Astrocyte (in vitro differentiated cells and primary cell): ENCODE results near the gene PRRC2B. TPM values are rescaled to one million over a fixed set of nuclear protein-coding genes. Genes with fewer than 3 reads are reported as not detected.

Experiments
- DNase-seq: peaks from one replicate; pipeline ENCODE4 v3.0.0-alpha.2; 2010; ENCODE audit warnings: low read depth
- FAIRE-seq: peaks from 2 replicates; lab custom pipeline; 2011; peaks lifted over from hg19 to GRCh38; lab: Jason Lieb, UNC
- H2AFZ ChIP-seq: 2 replicates; pipeline ENCODE4 v1.6.0; 2012; ENCODE audit warnings: low read depth, low read length, inconsistent platforms
- H3K27ac ChIP-seq: 2 replicates; pipeline ENCODE4 v1.5.1; 2011; ENCODE audit warnings: low read depth, low read length, inconsistent platforms
- H3K27me3 ChIP-seq: 2 replicates; pipeline ENCODE4 v1.6.0; 2011; ENCODE audit warnings: low read length, inconsistent platforms; ENCODE audit not compliant: insufficient read depth
- H3K36me3 ChIP-seq: 2 replicates; pipeline ENCODE4 v1.5.1; 2011; ENCODE audit warnings: low read length, inconsistent platforms; ENCODE audit not compliant: insufficient read depth
- H3K4me1 ChIP-seq: 2 replicates; pipeline ENCODE4 v1.5.1; 2011; ENCODE audit warnings: low read length, inconsistent platforms; ENCODE audit not compliant: insufficient read depth
- H3K4me2 ChIP-seq: 2 replicates; pipeline ENCODE4 v1.6.0; 2012; ENCODE audit warnings: low read length, inconsistent platforms
- H3K4me3 ChIP-seq: 2 replicates; pipeline ENCODE4 v1.5.1; 2011; ENCODE audit warnings: low read depth, mild to moderate bottlenecking, low read length, inconsistent platforms; ENCODE audit not compliant: insufficient read depth
- H3K79me2 ChIP-seq: 2 replicates; pipeline ENCODE4 v1.6.0; 2012; ENCODE audit warnings: mild to moderate bottlenecking, low read length, inconsistent platforms; ENCODE audit not compliant: insufficient read depth
- H3K9ac ChIP-seq: 2 replicates; pipeline ENCODE4 v1.6.0; 2012; ENCODE audit warnings: mild to moderate bottlenecking, low read length, inconsistent platforms
- H3K9me3 ChIP-seq: 2 replicates; pipeline ENCODE4 v1.5.1; 2012; ENCODE audit warnings: low read depth, mild to moderate bottlenecking, low read length, inconsistent platforms; ENCODE audit not compliant: insufficient read depth
- H4K20me1 ChIP-seq: 2 replicates; pipeline ENCODE4 v1.6.0; 2012; ENCODE audit warnings: low read length, inconsistent platforms; ENCODE audit not compliant: insufficient read depth
- H3K27ac Mint-ChIP-seq: one replicate; pipeline ENCODE4 v1.8.0; 2021; ENCODE audit warnings: mild to moderate bottlenecking, mixed read lengths; ENCODE audit not compliant: unreplicated experiment
- H3K27me3 Mint-ChIP-seq: one replicate; pipeline ENCODE4 v1.8.0; 2021; ENCODE audit warnings: low read depth, mixed read lengths; ENCODE audit not compliant: unreplicated experiment
- H3K36me3 Mint-ChIP-seq: one replicate; pipeline ENCODE4 v1.8.0; 2021; ENCODE audit warnings: low read depth, mixed read lengths; ENCODE audit not compliant: unreplicated experiment
- H3K4me1 Mint-ChIP-seq: one replicate; pipeline ENCODE4 v1.8.0; 2021; ENCODE audit warnings: low read depth, mixed read lengths; ENCODE audit not compliant: unreplicated experiment
- H3K4me3 Mint-ChIP-seq: one replicate; pipeline ENCODE4 v1.8.0; 2021; ENCODE audit warnings: mild to moderate bottlenecking, moderate library complexity, mixed read lengths; ENCODE audit not compliant: unreplicated experiment
- H3K9me3 Mint-ChIP-seq: one replicate; pipeline ENCODE4 v1.8.0; 2021; ENCODE audit warnings: mild to moderate bottlenecking, mixed read lengths; ENCODE audit not compliant: unreplicated experiment
- CTCF ChIP-seq: IDR thresholded peaks from 2 replicates; pipeline ENCODE4 v1.5.1; 2011; ENCODE audit warnings: low read depth, mild to moderate bottlenecking, inconsistent platforms, low read length, moderate library complexity; ENCODE audit not compliant: insufficient read depth
- EZH2 ChIP-seq: IDR thresholded peaks from 2 replicates; pipeline ENCODE4 v1.6.1; 2012; ENCODE audit warnings: mild to moderate bottlenecking, low read length, inconsistent platforms; ENCODE audit not compliant: insufficient read depth
- total RNA-seq: library from RNA; stranded (reverse); gene quantifications from 2 replicates; pipeline ENCODE4 v1.2.1, GENCODE V29; 2021

PRRC2B gene
- total RNA-seq, 1 donor from 2014 or later = 292 TPM

- Mint-ChIP-seq H3K4me1 (peaks cover 36% of the 10 kb centered on the region), H3K4me3 (no peak overlapping the region), H3K9me3 (no peaks in the 10 kb centered on the region), H3K27ac (peak overlapping the region; percentile 64), H3K27me3 (no peaks in the 10 kb centered on the region), H3K36me3 (peaks cover 5% of the 10 kb centered on the region)
- Histone ChIP-seq H3K9ac (no peak overlapping the region), H3K79me2 (peaks cover 98% of the 10 kb centered on the region), H3K4me3 (no peak overlapping the region), H3K27ac (no peak overlapping the region), H3K36me3 (peaks cover 4% of the 10 kb centered on the region), H3K27me3 (no peaks in the 10 kb centered on the region), H4K20me1 (peaks cover 94% of the 10 kb centered on the region), H3K4me2 (no peak overlapping the region), H2AFZ (no peak overlapping the region), H3K4me1 (peaks cover 24% of the 10 kb centered on the region), H3K9me3 (no peaks in the 10 kb centered on the region)
- FAIRE-seq = no peak
- no peak for DNase-seq
- no peak for TF ChIP-seq CTCF
- TF ChIP-seq EZH2 = no peak
Measured at GRCh38 chr9:131426545-131426944, 32.7 kb downstream of the PRRC2B start.

DNA sequence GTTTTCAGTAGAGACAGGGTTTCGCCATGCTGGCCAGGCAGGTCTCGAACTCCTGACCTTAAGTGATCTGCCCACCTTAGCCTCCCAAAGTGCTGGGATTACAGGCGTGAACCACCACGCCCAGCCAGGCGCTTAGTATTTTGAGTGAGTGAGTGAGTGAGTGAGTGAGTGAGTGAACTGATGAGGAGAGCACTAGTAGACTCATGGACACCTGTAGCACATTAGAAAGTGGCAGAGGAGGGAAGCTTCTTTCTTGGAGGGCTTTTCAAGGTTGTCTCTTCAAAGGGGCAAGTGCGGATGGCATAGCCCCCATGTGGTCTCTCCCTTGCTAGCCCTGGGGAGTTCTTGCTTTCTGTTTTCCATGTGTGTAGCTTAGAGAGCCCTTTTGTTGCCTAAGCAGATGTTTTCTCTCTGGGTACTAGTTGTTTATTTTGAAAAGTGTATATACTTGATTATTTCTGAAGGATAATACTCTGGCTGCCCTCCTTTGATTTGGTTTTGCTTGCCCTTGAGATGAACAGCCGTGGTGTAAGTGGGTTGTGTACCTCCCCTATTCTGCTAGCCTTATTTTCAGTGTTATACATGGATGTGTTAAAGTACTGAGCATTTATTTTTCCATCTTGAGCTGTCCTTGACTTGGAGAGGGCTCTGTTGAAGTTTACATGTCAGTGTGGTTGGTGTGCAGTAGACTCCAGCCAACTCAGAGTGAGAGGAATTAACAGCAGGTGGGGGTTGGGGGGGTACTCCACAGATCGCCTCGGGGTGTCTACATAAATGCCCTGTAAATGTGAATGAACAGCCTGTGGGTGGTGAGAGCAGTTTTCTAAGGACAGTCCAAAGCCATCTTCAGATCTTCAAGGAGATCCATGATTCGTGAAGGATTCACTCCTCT, 35.5 kb downstream of the PRRC2B start:
- Mint-ChIP-seq H3K4me3 (peak overlapping the region; percentile 34), H3K36me3 (peaks cover 10% of the 10 kb centered on the region), H3K9me3 (no peaks in the 10 kb centered on the region), H3K27ac (peak overlapping the region; percentile 86), H3K4me1 (peaks cover 41% of the 10 kb centered on the region), H3K27me3 (no peaks in the 10 kb centered on the region)
- H3K27ac ChIP-seq = no peak overlapping the region
- H3K4me2 ChIP-seq = no peak overlapping the region
- FAIRE-seq = no peak
- H3K4me1 ChIP-seq = peaks cover 22% of the 10 kb centered on the region
- TF ChIP-seq CTCF (no peak), EZH2 (no peak)
- no peak overlapping the region for H2AFZ ChIP-seq
- peaks cover 93% of the 10 kb centered on the region for H4K20me1 ChIP-seq
- H3K79me2 ChIP-seq = peaks cover 97% of the 10 kb centered on the region
- no peak overlapping the region for H3K9ac ChIP-seq
- no peaks in the 10 kb centered on the region for H3K27me3 ChIP-seq
- no peak overlapping the region for H3K4me3 ChIP-seq
- DNase-seq = no peak
- H3K36me3 ChIP-seq = peaks cover 17% of the 10 kb centered on the region
- H3K9me3 ChIP-seq = no peaks in the 10 kb centered on the region

- Histone ChIP-seq H4K20me1 (peaks cover 91% of the 10 kb centered on the region), H3K27ac (no peak overlapping the region), H3K27me3 (no peaks in the 10 kb centered on the region), H3K4me2 (peak overlapping the region; percentile 56), H3K79me2 (peaks cover 97% of the 10 kb centered on the region), H2AFZ (no peak overlapping the region), H3K9ac (no peak overlapping the region), H3K9me3 (no peaks in the 10 kb centered on the region), H3K4me1 (peaks cover 25% of the 10 kb centered on the region), H3K4me3 (no peak overlapping the region), H3K36me3 (peaks cover 34% of the 10 kb centered on the region)
- Mint-ChIP-seq H3K4me1 (peaks cover 56% of the 10 kb centered on the region), H3K27ac (peak overlapping the region; percentile 60), H3K4me3 (no peak overlapping the region), H3K9me3 (no peaks in the 10 kb centered on the region), H3K36me3 (peaks cover 14% of the 10 kb centered on the region), H3K27me3 (no peaks in the 10 kb centered on the region)
- TF ChIP-seq EZH2 (no peak), CTCF (no peak)
- FAIRE-seq (no peak), DNase-seq (no peak)
Measured at GRCh38 chr9:131432050-131432449, 38.2 kb downstream of the PRRC2B start.
